GM19324 (cell line): ENCODE data around the gene CRISPLD2.

Experiments used
- ATAC-seq: cut with Tn5 transposase; IDR thresholded peaks from one replicate; pipeline ENCODE4 v1.9.1; 2021; ENCODE audit warnings: mild to moderate bottlenecking, moderate library complexity; ENCODE audit not compliant: unreplicated experiment, low FRiP score

CRISPLD2 gene

GRCh38 chr16:84879569-84880487 lies 60.0 kb downstream of the CRISPLD2 start:
- ATAC-seq: no peak

GRCh38 chr16:84881702-84882521 lies 62.1 kb downstream of the CRISPLD2 start:
- ATAC-seq: no peak

- ATAC-seq: no peak
These were observed 63.5 kb downstream of the CRISPLD2 start for GRCh38 chr16:84883301-84883700.

- no peak for ATAC-seq
These were observed 64.4 kb downstream of the CRISPLD2 start for GRCh38 chr16:84884246-84884595.

GRCh38 chr16:84884596-84885341 lies 65.0 kb downstream of the CRISPLD2 start:
- ATAC-seq: no peak

GRCh38 chr16:84885342-84885910 lies 65.6 kb downstream of the CRISPLD2 start:
- no peak for ATAC-seq

- no peak for ATAC-seq
These were observed 66.8 kb downstream of the CRISPLD2 start for GRCh38 chr16:84886497-84887090.

GRCh38 chr16:84887207-84887606 lies 67.4 kb downstream of the CRISPLD2 start:
- ATAC-seq: no peak

GRCh38 chr16:84888450-84888849 lies 68.7 kb downstream of the CRISPLD2 start:
- ATAC-seq: no peak

- no peak for ATAC-seq
These were observed 69.3 kb downstream of the CRISPLD2 start for GRCh38 chr16:84889066-84889465.

GRCh38 chr16:84890427-84890826 lies 70.6 kb downstream of the CRISPLD2 start:
- no peak for ATAC-seq

GRCh38 chr16:84891149-84891795 lies 71.5 kb downstream of the CRISPLD2 start:
- no peak for ATAC-seq

GRCh38 chr16:84892097-84892496 lies 72.3 kb downstream of the CRISPLD2 start:
- no peak for ATAC-seq

GRCh38 chr16:84893467-84893848 lies 73.7 kb downstream of the CRISPLD2 start:
- no peak for ATAC-seq

GRCh38 chr16:84893849-84894599 lies 74.2 kb downstream of the CRISPLD2 start:
- ATAC-seq: peak; percentile 64

- no peak for ATAC-seq
These were observed 75.2 kb downstream of the CRISPLD2 start for GRCh38 chr16:84895016-84895415.

GRCh38 chr16:84896847-84897246 lies 77.1 kb downstream of the CRISPLD2 start:
- no peak for ATAC-seq

GRCh38 chr16:84897911-84898377 lies 78.2 kb downstream of the CRISPLD2 start:
- ATAC-seq: no peak

- no peak for ATAC-seq
These were observed 78.7 kb downstream of the CRISPLD2 start for GRCh38 chr16:84898447-84898846.
